C4-2B (cell line): Measurements from ENCODE around the gene TTN.

Source experiments
- ZFX ChIP-seq: fragments of 450-650 bp; IDR thresholded peaks from 2 replicates; pipeline ENCODE4 v1.6.1; 2017
- TF ChIP-seq, protein P1 (sequence below): fragments of 450-650 bp; conservative IDR thresholded peaks from 2 replicates; pipeline ENCODE4 v1.5.1; 2017; ENCODE audit warnings: mild to moderate bottlenecking

DNA sequence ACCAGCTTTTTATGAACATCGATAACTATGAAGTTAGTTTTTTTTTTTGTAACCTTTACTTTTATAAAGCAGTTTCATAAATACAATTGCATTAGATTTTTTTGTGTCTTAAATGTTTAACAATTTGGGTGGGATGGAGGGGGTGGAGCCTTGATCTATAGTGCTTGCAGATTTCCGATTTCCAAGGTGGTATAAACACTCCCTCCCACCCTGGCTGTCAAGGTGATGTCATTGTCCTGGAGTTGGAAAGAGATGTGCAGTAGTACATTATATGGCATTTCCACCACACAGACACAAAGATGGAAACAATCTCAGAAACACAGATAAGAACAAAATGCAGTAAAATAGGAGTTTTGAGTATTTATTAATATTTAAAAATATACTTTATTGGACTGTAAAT lies 114.4 kb downstream of the TTN start:
- TF ChIP-seq, protein P1, sequence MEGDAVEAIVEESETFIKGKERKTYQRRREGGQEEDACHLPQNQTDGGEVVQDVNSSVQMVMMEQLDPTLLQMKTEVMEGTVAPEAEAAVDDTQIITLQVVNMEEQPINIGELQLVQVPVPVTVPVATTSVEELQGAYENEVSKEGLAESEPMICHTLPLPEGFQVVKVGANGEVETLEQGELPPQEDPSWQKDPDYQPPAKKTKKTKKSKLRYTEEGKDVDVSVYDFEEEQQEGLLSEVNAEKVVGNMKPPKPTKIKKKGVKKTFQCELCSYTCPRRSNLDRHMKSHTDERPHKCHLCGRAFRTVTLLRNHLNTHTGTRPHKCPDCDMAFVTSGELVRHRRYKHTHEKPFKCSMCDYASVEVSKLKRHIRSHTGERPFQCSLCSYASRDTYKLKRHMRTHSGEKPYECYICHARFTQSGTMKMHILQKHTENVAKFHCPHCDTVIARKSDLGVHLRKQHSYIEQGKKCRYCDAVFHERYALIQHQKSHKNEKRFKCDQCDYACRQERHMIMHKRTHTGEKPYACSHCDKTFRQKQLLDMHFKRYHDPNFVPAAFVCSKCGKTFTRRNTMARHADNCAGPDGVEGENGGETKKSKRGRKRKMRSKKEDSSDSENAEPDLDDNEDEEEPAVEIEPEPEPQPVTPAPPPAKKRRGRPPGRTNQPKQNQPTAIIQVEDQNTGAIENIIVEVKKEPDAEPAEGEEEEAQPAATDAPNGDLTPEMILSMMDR, result no peak
- TF ChIP-seq ZFX, result no peak
